OCI-LY3 (cell line): ENCODE data around the gene PPIB.

Experiments used
- EZH2phosphoT487 ChIP-seq: fragments of 200-600 bp; shearing (Covaris generic); IDR thresholded peaks from 2 replicates; pipeline ENCODE4 v1.6.1; 2018; ENCODE audit warnings: antibody characterized with exemption, mixed run types, low read depth
- TF ChIP-seq, protein P1 (sequence below): fragments of 200-600, 300-600 bp; sonication (generic); IDR thresholded peaks from 2 replicates; pipeline ENCODE4 v1.5.1; 2014; ENCODE audit warnings: antibody characterized with exemption, low read length, low read depth

DNA sequence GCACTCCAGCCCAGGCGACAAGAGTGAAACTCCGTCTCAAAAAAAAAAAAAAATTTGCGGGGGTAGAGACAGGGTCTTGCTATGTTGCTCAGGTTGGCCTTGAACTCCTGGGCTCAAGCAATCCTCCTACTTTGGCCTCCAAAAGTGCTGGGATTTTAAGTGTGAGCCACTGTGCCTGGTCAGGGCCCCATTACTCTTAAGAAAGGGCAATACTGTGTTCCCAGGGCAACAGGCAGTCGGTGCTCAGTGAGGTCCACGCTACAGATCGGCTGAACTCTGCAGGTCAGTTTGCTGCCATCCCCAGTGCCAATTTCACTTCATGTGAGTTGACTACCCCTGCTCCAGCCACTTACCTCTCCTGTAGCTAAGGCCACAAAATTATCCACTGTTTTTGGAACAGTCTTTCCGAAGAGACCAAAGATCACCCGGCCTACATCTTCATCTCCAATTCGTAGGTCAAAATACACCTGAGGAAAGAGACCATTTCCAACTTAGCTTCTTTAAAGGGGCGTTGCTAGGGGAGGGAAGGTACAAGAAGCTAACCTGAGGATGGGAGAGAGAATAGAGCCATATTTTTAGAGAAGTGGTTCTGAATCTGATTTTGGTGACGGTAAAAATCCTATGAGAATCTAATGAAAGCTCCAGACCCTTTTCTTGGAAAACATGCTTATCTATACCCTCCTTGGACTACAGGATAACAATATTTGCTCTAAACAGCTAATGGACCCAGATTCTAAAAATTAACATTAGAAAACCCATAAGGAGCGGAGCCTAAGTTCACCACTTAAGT, 939 bp downstream of the PPIB start:
- TF ChIP-seq, protein P1, sequence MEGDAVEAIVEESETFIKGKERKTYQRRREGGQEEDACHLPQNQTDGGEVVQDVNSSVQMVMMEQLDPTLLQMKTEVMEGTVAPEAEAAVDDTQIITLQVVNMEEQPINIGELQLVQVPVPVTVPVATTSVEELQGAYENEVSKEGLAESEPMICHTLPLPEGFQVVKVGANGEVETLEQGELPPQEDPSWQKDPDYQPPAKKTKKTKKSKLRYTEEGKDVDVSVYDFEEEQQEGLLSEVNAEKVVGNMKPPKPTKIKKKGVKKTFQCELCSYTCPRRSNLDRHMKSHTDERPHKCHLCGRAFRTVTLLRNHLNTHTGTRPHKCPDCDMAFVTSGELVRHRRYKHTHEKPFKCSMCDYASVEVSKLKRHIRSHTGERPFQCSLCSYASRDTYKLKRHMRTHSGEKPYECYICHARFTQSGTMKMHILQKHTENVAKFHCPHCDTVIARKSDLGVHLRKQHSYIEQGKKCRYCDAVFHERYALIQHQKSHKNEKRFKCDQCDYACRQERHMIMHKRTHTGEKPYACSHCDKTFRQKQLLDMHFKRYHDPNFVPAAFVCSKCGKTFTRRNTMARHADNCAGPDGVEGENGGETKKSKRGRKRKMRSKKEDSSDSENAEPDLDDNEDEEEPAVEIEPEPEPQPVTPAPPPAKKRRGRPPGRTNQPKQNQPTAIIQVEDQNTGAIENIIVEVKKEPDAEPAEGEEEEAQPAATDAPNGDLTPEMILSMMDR = no peak
- no peak for TF ChIP-seq EZH2phosphoT487
